Upper lobe of right lung (tissue), 1 donor: ENCODE results near the gene JUP. TPM values are rescaled to one million over a fixed set of nuclear protein-coding genes. Genes with fewer than 3 reads are reported as not detected.
"Not testable (repeated sequence)": the region's sequence is repeated elsewhere in the genome, so short reads cannot be mapped to it uniquely, and the experiment has no call there.

Experiments used
- ATAC-seq: fragments of 200-7000 bp; cut with Tn5 transposase; one replicate; pipeline ENCODE4 v1.9.1; 2020; ENCODE audit warnings: mild to moderate bottlenecking, moderate library complexity
- DNase-seq: peaks from one replicate; pipeline ENCODE4 v3.0.0-alpha.2; 2020
- H3K27ac ChIP-seq: fragments of 200-600 bp; one replicate; pipeline ENCODE4 v1.8.0; 2022
- H3K27me3 ChIP-seq: fragments of 200-600 bp; one replicate; pipeline ENCODE4 v1.8.0; 2022; ENCODE audit warnings: mild to moderate bottlenecking
- H3K36me3 ChIP-seq: fragments of 200-600 bp; one replicate; pipeline ENCODE4 v1.8.0; 2022
- H3K4me1 ChIP-seq: fragments of 200-600 bp; one replicate; pipeline ENCODE4 v1.8.0; 2022
- H3K4me3 ChIP-seq: fragments of 200-600 bp; one replicate; pipeline ENCODE4 v1.8.0; 2022; ENCODE audit warnings: mild to moderate bottlenecking
- H3K9me3 ChIP-seq: fragments of 200-600 bp; one replicate; pipeline ENCODE4 v1.8.0; 2022
- intact Hi-C: fragments of 100-400 bp; cut with DNase I; formaldehyde crosslinking; loops from one replicate; pipeline ENCODE4 v1.11.0; 2022
- long read RNA-seq: library from polyadenylated mRNA; unstranded; transcript quantifications from one replicate; pipeline ENCODE4 v2.0.0, GENCODE V29; 2021
- total RNA-seq: library from RNA; stranded (reverse); fragmentation: NEBNext Ultra II Directional; extraction: Animal tissue kit (Norgen Biotek cat#: 25700); gene quantifications from one replicate; pipeline ENCODE4 v1.2.1, GENCODE V29; 2021
- TF ChIP-seq, protein P1 (sequence below): fragments of 200-600 bp; IDR thresholded peaks from one replicate; pipeline ENCODE4 v1.8.0; 2022; ENCODE audit warnings: antibody characterized with exemption
- donor health status: DM: no; HTN: yes; CAD: no; lungs with severe emphysema.

Gene JUP
- total RNA-seq = 109 TPM
- long read RNA-seq, transcript JUP-201 (15 exons, 3,200 nt) = major isoform, 31 of 197 reads
- long read RNA-seq, transcript JUP-203 (14 exons, 3,497 nt) = minor isoform, 19 of 197 reads
- long read RNA-seq, partial matches to known transcripts = 134 of 197 reads
- long read RNA-seq, other reads (novel, unspliced or antisense) = 13 of 197 reads

DNA sequence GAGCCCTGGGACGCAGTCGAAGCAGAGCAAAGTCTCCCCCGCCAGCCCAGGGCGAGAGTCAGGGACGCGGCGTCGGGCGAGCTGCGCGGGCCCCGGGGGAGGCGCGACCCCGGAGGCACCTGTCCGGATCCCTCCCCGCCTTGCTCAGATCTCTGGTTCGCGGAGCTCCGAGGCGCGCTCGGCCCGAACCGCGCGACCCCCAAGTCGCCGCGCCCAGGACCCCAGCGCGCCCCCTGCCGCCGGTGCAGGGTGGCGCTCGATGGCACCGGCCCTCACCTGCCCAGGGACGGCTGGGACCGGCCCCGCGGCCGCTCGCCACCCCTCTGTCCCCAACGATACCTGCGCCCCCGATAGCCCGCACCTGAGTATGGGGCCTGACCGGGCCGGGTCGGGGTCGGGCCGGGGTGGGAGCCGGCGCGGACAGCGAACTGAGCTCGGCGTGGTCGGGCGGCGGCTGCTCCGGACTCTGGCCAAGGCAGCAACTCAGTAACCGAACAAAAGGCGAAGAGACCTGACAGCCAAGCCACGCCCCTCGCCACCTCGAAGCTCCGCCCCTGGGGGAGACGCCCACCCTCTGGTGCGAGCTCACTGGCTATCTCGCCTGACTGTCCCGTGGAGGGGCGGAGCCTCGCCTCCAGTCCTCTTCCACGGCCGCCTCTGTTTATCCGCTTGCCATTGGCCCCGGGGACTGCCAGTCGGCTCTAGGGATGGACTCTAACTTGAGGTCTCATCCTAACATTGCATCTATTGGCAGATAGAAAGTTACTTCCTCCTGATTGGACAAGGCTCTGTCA, at the start of gene JUP:
Gene JUP (minus strand): TSS at position 485 of the 794 bp plus-strand sequence. CDS start 14,857 bp downstream, outside the sequence.
- Histone ChIP-seq H3K36me3 (no peaks in the 10 kb centered on the region), H3K27ac (peak within 1 kb of the TSS; percentile 87), H3K27me3 (no peaks in the 10 kb centered on the region), H3K4me1 (peaks cover 37% of the 10 kb centered on the region), H3K4me3 (peak within 1 kb of the TSS; percentile 77), H3K9me3 (no peaks in the 10 kb centered on the region)
- intact Hi-C loops = no loop called here
- peak; percentile 100 for DNase-seq
- TF ChIP-seq, protein P1, sequence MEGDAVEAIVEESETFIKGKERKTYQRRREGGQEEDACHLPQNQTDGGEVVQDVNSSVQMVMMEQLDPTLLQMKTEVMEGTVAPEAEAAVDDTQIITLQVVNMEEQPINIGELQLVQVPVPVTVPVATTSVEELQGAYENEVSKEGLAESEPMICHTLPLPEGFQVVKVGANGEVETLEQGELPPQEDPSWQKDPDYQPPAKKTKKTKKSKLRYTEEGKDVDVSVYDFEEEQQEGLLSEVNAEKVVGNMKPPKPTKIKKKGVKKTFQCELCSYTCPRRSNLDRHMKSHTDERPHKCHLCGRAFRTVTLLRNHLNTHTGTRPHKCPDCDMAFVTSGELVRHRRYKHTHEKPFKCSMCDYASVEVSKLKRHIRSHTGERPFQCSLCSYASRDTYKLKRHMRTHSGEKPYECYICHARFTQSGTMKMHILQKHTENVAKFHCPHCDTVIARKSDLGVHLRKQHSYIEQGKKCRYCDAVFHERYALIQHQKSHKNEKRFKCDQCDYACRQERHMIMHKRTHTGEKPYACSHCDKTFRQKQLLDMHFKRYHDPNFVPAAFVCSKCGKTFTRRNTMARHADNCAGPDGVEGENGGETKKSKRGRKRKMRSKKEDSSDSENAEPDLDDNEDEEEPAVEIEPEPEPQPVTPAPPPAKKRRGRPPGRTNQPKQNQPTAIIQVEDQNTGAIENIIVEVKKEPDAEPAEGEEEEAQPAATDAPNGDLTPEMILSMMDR = peak; percentile 64
- peak; percentile 96 for ATAC-seq

DNA sequence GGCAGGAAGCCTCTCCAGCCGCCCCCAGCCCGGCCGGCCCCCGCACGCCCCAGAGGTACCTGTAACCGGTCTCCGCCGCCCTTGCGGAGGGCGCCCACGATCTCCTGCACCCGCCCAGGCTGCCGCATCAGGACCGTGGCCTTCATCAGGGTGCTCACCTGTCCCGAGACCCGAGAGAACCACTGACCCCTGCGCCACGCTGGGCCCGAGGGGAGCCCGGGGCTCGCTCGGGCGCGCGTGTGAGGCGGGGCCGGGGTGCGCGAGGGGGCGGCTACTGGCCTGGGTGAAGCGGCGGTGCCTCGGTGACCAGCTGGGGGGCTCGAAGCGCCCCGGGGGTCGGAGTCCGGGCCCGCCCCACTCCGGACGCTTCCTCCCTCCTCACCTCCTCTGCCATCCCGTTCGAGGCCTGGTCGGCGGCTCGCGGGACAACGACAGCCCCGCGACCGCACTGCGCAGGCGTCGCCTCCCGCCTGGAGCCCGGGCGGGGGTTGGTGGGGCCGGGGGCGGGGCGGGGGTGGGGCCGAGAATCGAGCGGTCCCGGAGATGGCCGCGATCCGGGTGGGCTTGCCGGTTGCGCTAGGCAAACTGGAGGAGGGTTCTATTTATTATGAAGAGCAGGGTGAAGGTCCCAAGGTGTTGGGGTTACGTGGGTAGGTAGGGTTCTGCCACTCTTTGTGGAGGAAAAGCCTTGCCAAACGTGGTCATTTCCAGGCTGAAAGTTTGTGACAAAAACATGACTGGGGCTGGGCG, 49.5 kb upstream of the JUP start, which contains the start of gene NT5C3B:
Gene NT5C3B (minus strand): TSS at position 433 of the 750 bp plus-strand sequence. CDS start 39 bp downstream, at position 394.
- DNase-seq = peak; percentile 84
- Histone ChIP-seq H3K27ac (peak within 1 kb of the TSS; percentile 80), H3K9me3 (no peaks in the 10 kb centered on the region), H3K4me1 (peaks cover 11% of the 10 kb centered on the region), H3K4me3 (peak within 1 kb of the TSS; percentile 96), H3K36me3 (peaks cover 18% of the 10 kb centered on the region), H3K27me3 (no peaks in the 10 kb centered on the region)
- TF ChIP-seq, protein P1 = no peak
- intact Hi-C loops = no loop called here
- ATAC-seq = peak; percentile 95

DNA sequence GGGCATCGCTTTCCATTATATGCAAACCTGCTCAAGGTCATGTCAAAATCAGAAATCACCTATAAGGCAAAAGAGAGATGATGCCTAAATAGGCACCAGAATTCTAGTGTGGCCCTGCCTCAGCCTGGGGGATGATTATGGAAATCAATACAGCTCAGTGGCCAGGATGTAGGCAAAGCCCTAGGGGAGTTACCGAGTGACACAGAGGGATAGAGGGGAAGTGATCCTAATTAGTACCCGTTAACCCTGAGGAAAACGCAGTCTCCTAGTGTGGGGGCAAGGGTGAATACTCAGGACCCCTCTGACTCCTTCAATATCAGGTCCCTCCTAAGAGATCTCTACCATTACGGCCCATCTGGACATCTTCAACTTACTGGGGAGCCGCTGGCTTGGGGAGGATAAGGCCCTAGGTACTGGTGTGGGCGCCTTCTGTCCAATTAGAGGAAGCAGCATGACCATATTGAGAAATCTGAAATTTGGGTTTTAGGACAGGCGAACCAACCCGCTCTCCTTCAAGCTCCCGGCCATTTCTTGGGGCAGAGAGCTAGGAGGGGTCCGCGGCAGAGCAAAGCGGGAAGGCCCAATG, 48.8 kb upstream of the JUP start:
- DNase-seq (no peak), ATAC-seq (peak; percentile 72)
- peaks cover 11% of the 10 kb centered on the region for H3K4me1 ChIP-seq
- H3K9me3 ChIP-seq = no peaks in the 10 kb centered on the region
- peak overlapping the region; percentile 80 for H3K27ac ChIP-seq
- TF ChIP-seq, protein P1 = no peak
- peak overlapping the region; percentile 96 for H3K4me3 ChIP-seq
- H3K27me3 ChIP-seq = no peaks in the 10 kb centered on the region
- H3K36me3 ChIP-seq = peaks cover 23% of the 10 kb centered on the region
- intact Hi-C loops = no loop called here

DNA sequence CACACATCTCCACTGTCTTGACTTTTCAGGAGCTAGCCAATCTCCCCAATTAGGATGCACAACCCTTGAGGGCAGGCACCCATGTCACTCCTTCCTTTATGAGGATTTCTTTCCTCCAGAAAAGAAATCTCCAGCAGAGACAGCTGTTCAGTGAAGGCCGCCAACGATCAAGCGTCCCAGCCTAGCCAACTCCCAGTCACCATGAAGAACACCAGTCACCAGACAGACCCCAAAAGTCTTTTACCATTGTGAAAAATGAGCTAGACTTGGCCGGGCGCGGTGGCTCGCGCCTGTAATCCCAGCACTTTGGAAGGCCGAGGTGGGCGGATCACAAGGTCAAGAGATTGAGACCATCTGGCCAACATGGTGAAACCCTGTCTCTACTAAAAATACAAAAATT, 43.5 kb upstream of the JUP start:
- peaks cover 62% of the 10 kb centered on the region for H3K36me3 ChIP-seq
- H3K27ac ChIP-seq, intact Hi-C loops, H3K4me1 ChIP-seq, ATAC-seq, H3K4me3 ChIP-seq, H3K27me3 ChIP-seq, H3K9me3 ChIP-seq: not testable (repeated sequence)
- DNase-seq = peak; percentile 42

DNA sequence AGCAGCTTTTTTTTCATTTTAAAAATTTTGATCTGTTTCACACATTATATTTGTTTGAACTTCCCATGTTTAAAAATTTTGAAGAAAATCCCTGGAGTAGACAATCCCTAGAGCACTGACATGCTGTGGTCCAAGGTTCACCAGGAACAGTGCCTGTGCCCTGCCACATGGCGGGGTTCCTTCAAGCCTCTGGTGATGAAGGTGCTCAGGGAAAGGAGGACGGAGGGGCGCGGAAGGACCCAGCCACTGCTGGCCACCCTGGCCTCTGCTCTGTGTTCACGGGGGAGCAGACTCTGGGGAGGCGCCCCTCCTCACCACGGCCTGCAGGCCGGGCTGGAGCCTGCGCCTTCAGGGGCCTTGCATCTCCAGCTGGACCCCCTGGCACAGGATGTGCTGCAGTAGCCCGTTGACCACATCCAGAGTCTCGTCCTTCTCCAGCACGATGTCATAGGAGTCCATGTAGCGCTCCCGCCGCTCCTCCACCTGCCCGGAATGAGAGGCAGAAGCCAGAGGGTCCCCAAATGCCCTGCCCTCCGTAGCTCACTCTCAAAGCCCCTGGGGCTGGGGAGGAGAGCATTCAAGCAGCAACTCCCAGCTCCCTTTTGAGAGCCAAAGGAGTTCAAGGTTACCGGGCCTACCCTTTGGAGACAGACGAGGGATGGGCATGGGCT, 38.8 kb upstream of the JUP start:
- H3K27me3 ChIP-seq = no peaks in the 10 kb centered on the region
- no peaks in the 10 kb centered on the region for H3K9me3 ChIP-seq
- TF ChIP-seq, protein P1 = no peak
- peaks cover 38% of the 10 kb centered on the region for H3K36me3 ChIP-seq
- DNase-seq (peak; percentile 45), ATAC-seq (no peak)
- H3K4me3 ChIP-seq = no peak overlapping the region
- no peaks in the 10 kb centered on the region for H3K4me1 ChIP-seq
- intact Hi-C loops = no loop called here
- H3K27ac ChIP-seq = no peak overlapping the region
